H1 (cell line): ENCODE data around the gene KLHL24. TPM values are rescaled to one million over a fixed set of nuclear protein-coding genes. Genes with fewer than 3 reads are reported as not detected.
"Not testable (repeated sequence)": the region's sequence is repeated elsewhere in the genome, so short reads cannot be mapped to it uniquely, and the experiment has no call there.

ENCODE experiments used
- CTCF ChIA-PET: fragments of 300-600 bp; sonication (Branson Sonifier 250); formaldehyde crosslinking; loops from one replicate; lab custom pipeline; 2021; ENCODE audit not compliant: partially characterized antibody; lab: Charles Lee
- POLR2A ChIA-PET: fragments of 300-600 bp; sonication (Branson Sonifier 250); formaldehyde crosslinking; loops from one replicate; lab custom pipeline; 2021; ENCODE audit warnings: inconsistent platforms; ENCODE audit not compliant: partially characterized antibody; lab: Charles Lee
- DNase-seq, 2 experiments: peaks; one replicate each; pipeline versions ENCODE4 v3.0.0 to v3.0.0-alpha.2; 2010 to 2022; ENCODE audit warnings: low spot score in 2 of 2, low read depth in 1 of 2, mixed read lengths in 1 of 2
- FAIRE-seq: peaks from 2 replicates; lab custom pipeline; 2011; peaks lifted over from hg19 to GRCh38; lab: Jason Lieb, UNC
- H2AFZ ChIP-seq: 2 replicates; pipeline ENCODE4 v1.8.1; 2012; ENCODE audit warnings: low read length, inconsistent platforms
- H2AK5ac ChIP-seq: 2 replicates; pipeline ENCODE4 v1.6.1; 2013; ENCODE audit warnings: low read depth, low read length
- H2BK120ac ChIP-seq: replicated peaks from 2 replicates; pipeline ENCODE3; 2013; ENCODE audit warnings: low read depth, low read length, inconsistent platforms
- H2BK12ac ChIP-seq: 2 replicates; pipeline ENCODE4 v1.6.1; 2013; ENCODE audit warnings: low read depth, low read length
- H2BK15ac ChIP-seq: 2 replicates; pipeline ENCODE4 v1.6.1; 2013; ENCODE audit warnings: low read length
- H2BK20ac ChIP-seq: 2 replicates; pipeline ENCODE4 v1.6.1; 2013; ENCODE audit warnings: low read length
- H2BK5ac ChIP-seq: 2 replicates; pipeline ENCODE4 v1.6.1; 2013; ENCODE audit warnings: low read depth, low read length
- H3K14ac ChIP-seq: 2 replicates; pipeline ENCODE4 v1.6.1; 2013; ENCODE audit warnings: inconsistent platforms; ENCODE audit not compliant: insufficient read length
- H3K18ac ChIP-seq: 2 replicates; pipeline ENCODE4 v1.6.1; 2013; ENCODE audit warnings: low read length; ENCODE audit errors: extremely low read depth
- H3K23ac ChIP-seq: 2 replicates; pipeline ENCODE4 v1.6.1; 2013; ENCODE audit warnings: inconsistent platforms; ENCODE audit not compliant: insufficient read length
- H3K23me2 ChIP-seq: 2 replicates; pipeline ENCODE4 v1.6.1; 2013; ENCODE audit warnings: low read depth, low read length
- H3K27ac ChIP-seq: 2 replicates; pipeline ENCODE4 v1.6.1; 2011; ENCODE audit warnings: low read depth, low read length, inconsistent platforms
- H3K27me3 ChIP-seq, 4 experiments: replicated peaks in 1 of 4; 1 replicate in 1 of 4; 2 replicates in 3 of 4; pipeline versions ENCODE4 v1.6.1 to v1.8.1; 2011 to 2013; ENCODE audit warnings: low read length in 3 of 4, mild to moderate bottlenecking in 3 of 4, inconsistent platforms in 2 of 4, mixed read lengths in 2 of 4, moderate library complexity in 1 of 4; ENCODE audit not compliant: control insufficient read depth in 3 of 4, insufficient read depth in 3 of 4; ENCODE audit errors: extremely low read depth in 1 of 4
- H3K36me3 ChIP-seq, 4 experiments: 2 replicates each; pipeline versions ENCODE4 v1.6.1 to v1.8.1; 2011 to 2013; ENCODE audit warnings: mild to moderate bottlenecking in 4 of 4, low read length in 3 of 4, moderate library complexity in 2 of 4, control low read depth in 1 of 4, inconsistent platforms in 1 of 4; ENCODE audit not compliant: insufficient read depth in 4 of 4, control insufficient read depth in 2 of 4
- H3K4ac ChIP-seq: replicated peaks from 2 replicates; pipeline ENCODE3; 2013; ENCODE audit warnings: low read length, low read depth, mixed read lengths, inconsistent platforms; ENCODE audit not compliant: insufficient read length
- H3K4me1 ChIP-seq, 4 experiments: replicated peaks in 1 of 4; 1 replicate in 1 of 4; 2 replicates in 3 of 4; pipeline versions ENCODE4 v1.6.1 to v1.8.1; 2011 to 2013; ENCODE audit warnings: low read length in 3 of 4, inconsistent platforms in 2 of 4, mixed read lengths in 1 of 4; ENCODE audit not compliant: insufficient read depth in 4 of 4, control insufficient read depth in 3 of 4
- H3K4me2 ChIP-seq, 2 experiments: 2 replicates each; pipeline versions ENCODE4 v1.6.1 to v1.8.1; 2011 to 2013; ENCODE audit warnings: low read depth in 2 of 2, low read length in 2 of 2, control low read depth in 1 of 2, inconsistent platforms in 1 of 2, mild to moderate bottlenecking in 1 of 2; ENCODE audit not compliant: insufficient read depth in 1 of 2
- H3K4me3 ChIP-seq, 4 experiments: fragments of 200-600, 300-600 bp in 1 of 4; sonication (generic), shearing (Covaris generic), sonication (Bioruptor Twin) in 1 of 4; 2 replicates each; pipeline versions ENCODE4 v1.5.1 to v1.8.1; 2011 to 2016; ENCODE audit warnings: low read length in 4 of 4, low read depth in 3 of 4, control low read depth in 2 of 4, inconsistent platforms in 2 of 4, mild to moderate bottlenecking in 2 of 4, mixed read lengths in 1 of 4, moderate library complexity in 1 of 4; ENCODE audit not compliant: insufficient read depth in 2 of 4; ENCODE audit errors: extremely low read depth in 1 of 4
- H3K56ac ChIP-seq: replicated peaks from 2 replicates; pipeline ENCODE3; 2013; ENCODE audit warnings: low read depth, mild to moderate bottlenecking, mixed read lengths, low read length, inconsistent platforms; ENCODE audit not compliant: insufficient read length
- H3K79me1 ChIP-seq: 2 replicates; pipeline ENCODE4 v1.6.1; 2013; ENCODE audit warnings: low read depth, low read length, control low read depth
- H3K79me2 ChIP-seq, 2 experiments: 2 replicates each; pipeline versions ENCODE4 v1.6.1 to v1.8.1; 2012 to 2013; ENCODE audit warnings: low read length in 2 of 2, mild to moderate bottlenecking in 2 of 2, inconsistent platforms in 1 of 2; ENCODE audit not compliant: insufficient read depth in 2 of 2, control insufficient read depth in 1 of 2
- H3K9ac ChIP-seq, 4 experiments: replicated peaks in 1 of 4; 1 replicate in 1 of 4; 2 replicates in 3 of 4; pipeline versions ENCODE4 v1.6.1 to v1.8.1; 2011 to 2013; ENCODE audit warnings: low read depth in 3 of 4, low read length in 3 of 4, control low read depth in 2 of 4, mild to moderate bottlenecking in 2 of 4, moderate library complexity in 2 of 4, inconsistent platforms in 1 of 4; ENCODE audit errors: extremely low read depth in 1 of 4
- H3K9me3 ChIP-seq, 2 experiments: 2 replicates each; pipeline versions ENCODE4 v1.6.1 to v1.8.1; 2012 to 2013; ENCODE audit warnings: mild to moderate bottlenecking in 2 of 2, moderate library complexity in 2 of 2, control low read depth in 1 of 2, inconsistent platforms in 1 of 2, low read depth in 1 of 2, low read length in 1 of 2, mixed read lengths in 1 of 2; ENCODE audit not compliant: insufficient read depth in 2 of 2
- H4K20me1 ChIP-seq, 2 experiments: replicated peaks in 1 of 2; 2 replicates each; pipeline versions ENCODE3 to v1.8.1; 2011 to 2013; ENCODE audit warnings: inconsistent platforms in 2 of 2, low read length in 2 of 2, mild to moderate bottlenecking in 1 of 2; ENCODE audit not compliant: insufficient read depth in 2 of 2, control insufficient read depth in 1 of 2
- H4K5ac ChIP-seq: 2 replicates; pipeline ENCODE4 v1.6.1; 2013; ENCODE audit warnings: low read length, low read depth, mixed read lengths, inconsistent platforms; ENCODE audit not compliant: insufficient read length
- H4K8ac ChIP-seq: 2 replicates; pipeline ENCODE4 v1.8.0; 2013; ENCODE audit warnings: mild to moderate bottlenecking, moderate library complexity, low read length, inconsistent platforms; ENCODE audit not compliant: insufficient read depth; ENCODE audit errors: extremely low read depth
- H4K91ac ChIP-seq: replicated peaks from 2 replicates; pipeline ENCODE3; 2013; ENCODE audit warnings: low read length, mixed read lengths, inconsistent platforms; ENCODE audit not compliant: insufficient read length
- WGBS, 2 experiments: shearing (Covaris generic) in 1 of 2; methylation state at CpG; one replicate each; pipeline versions ENCODE4 v1.1.6 to v1.1.7; 2013 to 2015; ENCODE audit warnings: low lambda C conversion rate in 2 of 2, mixed read lengths in 2 of 2, inconsistent platforms in 1 of 2, low coverage in 1 of 2, missing lambda C conversion rate in 1 of 2; ENCODE audit not compliant: insufficient replicate concordance in 2 of 2, insufficient coverage in 1 of 2, insufficient read length in 1 of 2; ENCODE audit errors: extremely low coverage in 1 of 2, missing lambda C conversion rate in 1 of 2; 5-methylcytosine and 5-hydroxymethylcytosine counted together
- polyA plus RNA-seq, 7 experiments: library from polyadenylated mRNA; depleted of rRNA in 3 of 7; stranded (reverse) in 5 of 7; unstranded in 2 of 7; fragments of >200 nt in 5 of 7; fragments of 200-250 nt in 2 of 7; gene quantifications; 1 replicate in 5 of 7; 2 replicates in 1 of 7; 4 replicates in 1 of 7; pipeline versions ENCODE4 v1.2.1 to v1.2.3, GENCODE V29; 2011 to 2013; ENCODE audit warnings: missing spikeins in 2 of 7, mixed read lengths in 2 of 7
- total RNA-seq: library from RNA; stranded (reverse); fragmentation: NEBNext Ultra II Directional; extraction: Animal tissue kit (Norgen Biotek cat#: 25700); gene quantifications from 2 replicates; pipeline ENCODE4 v1.2.1, GENCODE V29; 2021

The KLHL24 gene
- total and polyA plus RNA-seq, 2 of the 8 experiments (the other 6 are each of a cell fraction or from before 2014, with no cell fraction given) = 12.5 to 36.2 TPM

DNA sequence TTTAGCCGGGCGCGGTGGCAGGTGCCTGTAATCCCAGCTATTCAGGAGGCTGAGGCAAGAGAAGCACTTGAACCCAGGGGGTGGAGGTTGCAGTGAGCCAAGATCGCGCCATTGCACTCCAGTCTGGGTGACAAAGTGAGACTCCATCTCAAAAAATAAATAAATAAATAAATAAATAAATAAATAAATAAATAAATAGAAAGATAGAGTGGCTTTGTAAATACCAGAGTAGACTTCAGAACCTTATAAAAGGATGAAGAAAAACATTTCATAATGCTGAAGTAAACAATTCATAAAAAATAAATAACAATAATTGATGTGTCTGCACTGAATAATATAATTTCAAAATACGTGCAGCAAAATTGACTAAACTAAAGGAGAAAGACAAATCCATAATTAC lies 24.1 kb upstream of the KLHL24 start:
- H3K79me2 ChIP-seq, H4K5ac ChIP-seq, H3K4me1 ChIP-seq, DNase-seq, H3K23me2 ChIP-seq, H2BK12ac ChIP-seq, H3K9me3 ChIP-seq, H3K27me3 ChIP-seq, H2BK5ac ChIP-seq, H4K91ac ChIP-seq, H2AFZ ChIP-seq, CTCF ChIA-PET, H3K79me1 ChIP-seq, H3K18ac ChIP-seq, H2AK5ac ChIP-seq, FAIRE-seq, H3K56ac ChIP-seq, H3K9ac ChIP-seq, H2BK20ac ChIP-seq, H4K8ac ChIP-seq, POLR2A ChIA-PET, H3K14ac ChIP-seq, H2BK15ac ChIP-seq, H3K4me2 ChIP-seq, H3K4me3 ChIP-seq, H2BK120ac ChIP-seq, H3K36me3 ChIP-seq, H3K23ac ChIP-seq, H3K4ac ChIP-seq, H3K27ac ChIP-seq, H4K20me1 ChIP-seq: not testable (repeated sequence)
- 97% methylated on average over 6 of the region's 6 CpGs; no CpG with 5 or more reads in 1 of the 2 experiments for WGBS, 2 experiments
